Endothelial cell of umbilical vein (primary cell): ENCODE results near the gene IQGAP3. TPM values are rescaled to one million over a fixed set of nuclear protein-coding genes. Genes with fewer than 3 reads are reported as not detected.

Experiments used
- BruUV-seq: library from RNA; stranded (reverse); fragments of 400-500 nt; replicated peaks from 2 replicates; lab custom pipeline; 2021; lab: Mats Ljungman, UMichigan
- CTCF ChIA-PET: fragments of 300-600, 350-600 bp; sonication (Branson Sonifier 250); formaldehyde crosslinking; loops from one replicate; lab custom pipeline; 2021; ENCODE audit warnings: antibody characterized with exemption, inconsistent platforms; lab: Charles Lee
- POLR2A ChIA-PET: fragments of 300-600, 350-600 bp; sonication (Branson Sonifier 250); formaldehyde crosslinking; loops from one replicate; lab custom pipeline; 2021; ENCODE audit warnings: antibody characterized with exemption, inconsistent platforms; lab: Charles Lee
- DNase-seq: peaks from one replicate; pipeline ENCODE4 v3.0.0-alpha.2; 2011; ENCODE audit warnings: low read depth, low spot score
- FAIRE-seq: peaks from 2 replicates; lab custom pipeline; 2011; peaks lifted over from hg19 to GRCh38; lab: Jason Lieb, UNC
- H2AFZ ChIP-seq: 2 replicates; pipeline ENCODE4 v1.6.0; 2012; ENCODE audit warnings: low read depth, low read length, control low read depth, inconsistent platforms
- H3K27ac ChIP-seq: 2 replicates; pipeline ENCODE4 v1.5.1; 2011; ENCODE audit warnings: low read depth, mild to moderate bottlenecking, control low read depth, low read length, moderate library complexity; ENCODE audit not compliant: insufficient read depth
- H3K27me3 ChIP-seq, 2 experiments: 2 replicates each; pipeline versions ENCODE4 v1.6.0 to v1.6.1; 2011; ENCODE audit warnings: low read length in 2 of 2, mixed read lengths in 1 of 2; ENCODE audit not compliant: control insufficient read depth in 2 of 2, insufficient read depth in 2 of 2
- H3K36me3 ChIP-seq, 2 experiments: 2 replicates in 1 of 2; 3 replicates in 1 of 2; pipeline ENCODE4 v1.5.1; 2011; ENCODE audit warnings: low read length in 2 of 2, mild to moderate bottlenecking in 1 of 2, moderate library complexity in 1 of 2; ENCODE audit not compliant: control insufficient read depth in 2 of 2, insufficient read depth in 2 of 2; ENCODE audit errors: extremely low read depth in 1 of 2
- H3K4me1 ChIP-seq: 3 replicates; pipeline ENCODE4 v1.5.1; 2011; ENCODE audit warnings: mild to moderate bottlenecking, low read length; ENCODE audit not compliant: control insufficient read depth, insufficient read depth; ENCODE audit errors: extremely low read depth
- H3K4me2 ChIP-seq: 2 replicates; pipeline ENCODE4 v1.6.1; 2011; ENCODE audit warnings: low read length, control low read depth, mixed read lengths; ENCODE audit not compliant: insufficient read depth
- H3K4me3 ChIP-seq, 3 experiments: fragments of 200-600 bp in 1 of 3; sonication (generic), shearing (Covaris generic) in 1 of 3; replicated peaks in 1 of 3; 2 replicates each; pipeline ENCODE4 v1.5.1; 2011 to 2016; ENCODE audit warnings: control low read depth in 3 of 3, low read length in 3 of 3, mild to moderate bottlenecking in 2 of 3, inconsistent platforms in 1 of 3, low read depth in 1 of 3, moderate library complexity in 1 of 3; ENCODE audit not compliant: insufficient read depth in 1 of 3
- H3K79me2 ChIP-seq: 2 replicates; pipeline ENCODE4 v1.6.0; 2012; ENCODE audit warnings: low read length, inconsistent platforms; ENCODE audit not compliant: control insufficient read depth, insufficient read depth
- H3K9ac ChIP-seq: replicated peaks from 2 replicates; pipeline ENCODE3; 2011; ENCODE audit warnings: low read length, control low read depth; ENCODE audit not compliant: insufficient read depth; ENCODE audit errors: extremely low read depth
- H3K9me1 ChIP-seq: replicated peaks from 3 replicates; pipeline ENCODE4 v1.6.0; 2011; ENCODE audit warnings: mild to moderate bottlenecking, low read length; ENCODE audit not compliant: control insufficient read depth, insufficient read depth; ENCODE audit errors: extremely low read depth
- H3K9me3 ChIP-seq: replicated peaks from 2 replicates; pipeline ENCODE4 v1.5.1; 2012; ENCODE audit warnings: low read length, inconsistent platforms; ENCODE audit not compliant: control insufficient read depth, insufficient read depth
- H4K20me1 ChIP-seq: replicated peaks from 2 replicates; pipeline ENCODE3; 2011; ENCODE audit warnings: mild to moderate bottlenecking, low read length; ENCODE audit not compliant: control insufficient read depth, insufficient read depth; ENCODE audit errors: extremely low read depth
- CTCF ChIP-seq, 2 donors: IDR thresholded peaks; 1 replicate in 1 of 2; 2 replicates in 1 of 2; pipeline ENCODE4 v1.5.1; 2011; ENCODE audit warnings: low read length in 2 of 2, mild to moderate bottlenecking in 2 of 2, moderate library complexity in 2 of 2, control low read depth in 1 of 2, inconsistent platforms in 1 of 2, low read depth in 1 of 2; ENCODE audit not compliant: insufficient read depth in 1 of 2; ENCODE audit errors: extremely low read depth in 1 of 2
- EZH2 ChIP-seq: IDR thresholded peaks from 2 replicates; pipeline ENCODE4 v1.6.1; 2012; ENCODE audit warnings: borderline replicate concordance, low read depth, mild to moderate bottlenecking, moderate library complexity, low read length, inconsistent platforms; ENCODE audit not compliant: severe bottlenecking
- FOS ChIP-seq: IDR thresholded peaks from 2 replicates; pipeline ENCODE4 v1.6.1; 2011; ENCODE audit warnings: mild to moderate bottlenecking, low read length, moderate library complexity, borderline replicate concordance; ENCODE audit not compliant: insufficient read depth
- GATA2 ChIP-seq: IDR thresholded peaks from 2 replicates; pipeline ENCODE4 v1.7.0; 2011; ENCODE audit warnings: low read depth, mild to moderate bottlenecking, moderate library complexity, mixed read lengths, low read length; ENCODE audit not compliant: insufficient read length, insufficient read depth
- JUN ChIP-seq: IDR thresholded peaks from 2 replicates; pipeline ENCODE4 v1.6.1; 2011; ENCODE audit warnings: borderline replicate concordance, low read depth; ENCODE audit not compliant: insufficient read length, insufficient read depth
- MAX ChIP-seq: IDR thresholded peaks from 2 replicates; pipeline ENCODE4 v1.6.1; 2011; ENCODE audit not compliant: insufficient read depth, insufficient read length
- MYC ChIP-seq: IDR thresholded peaks from one replicate; pipeline ENCODE4 v1.6.1; 2011; ENCODE audit warnings: mild to moderate bottlenecking, low read depth, low read length
- POLR2A ChIP-seq: IDR thresholded peaks from 2 replicates; pipeline ENCODE4 v1.6.1; 2012; ENCODE audit warnings: low read depth, mild to moderate bottlenecking, control low read depth, low read length
- POLR2AphosphoS5 ChIP-seq: IDR thresholded peaks from 2 replicates; pipeline ENCODE4 v1.6.1; 2012; ENCODE audit warnings: low read depth, mild to moderate bottlenecking, control low read depth, low read length, moderate library complexity; ENCODE audit not compliant: insufficient read depth
- dilution Hi-C: fragments of 300-500 bp; cut with MboI; formaldehyde crosslinking; loops from one replicate; pipeline ENCODE4 v1.15.0; 2019; ENCODE audit warnings: low sequenced_read_pairs; ENCODE audit not compliant: extremely low pct_ligation_motif_present
- intact Hi-C: fragments of 100-400 bp; cut with micrococcal nuclease; formaldehyde crosslinking; loops from one replicate; pipeline ENCODE4 v1.10.0; 2022
- polyA plus RNA-seq, 4 experiments: library from polyadenylated mRNA; depleted of rRNA in 3 of 4; stranded (reverse) in 3 of 4; unstranded in 1 of 4; fragments of >200 nt; gene quantifications; 2 replicates each; pipeline versions ENCODE4 v1.2.1 to v1.2.3, GENCODE V29; 2011 to 2012; ENCODE audit warnings: missing spikeins in 1 of 4
- total RNA-seq: library from RNA; stranded (reverse); gene quantifications from 2 replicates; pipeline ENCODE4 v1.2.3, GENCODE V29; 2021

The IQGAP3 gene
- total and polyA plus RNA-seq, 2 donors (not counting 3 experiments of a cell fraction or from before 2014, with no cell fraction given) = 28.3 to 60.7 TPM

- TF ChIP-seq FOS (no peak), JUN (no peak), MYC (no peak), MAX (no peak), CTCF (IDR thresholded peaks at IDR 0.05; ENCODE audit: extremely low read depth in 1 of 2, insufficient read depth in 1 of 2, low read depth in 1 of 2, low read length in 2 of 2) (no peak), POLR2AphosphoS5 (no peak), EZH2 (no peak), POLR2A (no peak), GATA2 (no peak)
- Histone ChIP-seq H3K9me1 (no peaks in the 10 kb centered on the region), H2AFZ (no peak overlapping the region), H3K27me3 (no peaks in the 10 kb centered on the region), H3K4me3 (no peak overlapping the region), H3K9ac (no peak overlapping the region), H3K79me2 (no peaks in the 10 kb centered on the region), H3K4me1 (no peaks in the 10 kb centered on the region), H3K36me3 (peaks cover 2 to 3% of the 10 kb centered on the region in 2 experiments), H4K20me1 (no peaks in the 10 kb centered on the region), H3K9me3 (no peaks in the 10 kb centered on the region), H3K4me2 (no peak overlapping the region), H3K27ac (no peak overlapping the region)
- no TSS peak for BruUV-seq
- intact Hi-C loops = no loop called here
- dilution Hi-C loops = no loop called here
- CTCF ChIA-PET = interaction anchor here (1.1 to 2.6 kb wide), 4 partner anchors 13 to 137 kb away, joined by 3 to 22 read pairs (median 4); no protein-coding TSS in a partner anchor
- FAIRE-seq (no peak), DNase-seq (no peak)
- POLR2A ChIA-PET = no interaction called here
These were observed 49.9 kb downstream of the IQGAP3 start for GRCh38 chr1:156522443-156522970.
